Measurements from ENCODE around the gene TMEM151B.

The TMEM151B gene

GRCh38 chr6:44265007-44265721 lies 5.1 kb upstream of the TMEM151B start, which contains the start of gene NFKBIE:
TSS of gene NFKBIE (minus strand) at chr6:44265551. CDS start at chr6:44265346, 205 bp downstream.
- DNase-seq, result peak; percentile 94

GRCh38 chr6:44265722-44266233 lies 4.5 kb upstream of the TMEM151B start:
- no peak for DNase-seq

GRCh38 chr6:44266347-44266746 lies 3.9 kb upstream of the TMEM151B start:
- no peak for DNase-seq

- DNase-seq, result no peak
Measured at GRCh38 chr6:44267252-44267651, 3.0 kb upstream of the TMEM151B start.

GRCh38 chr6:44268095-44268628 lies 2.1 kb upstream of the TMEM151B start:
- DNase-seq, result peak; percentile 35

GRCh38 chr6:44269178-44269920 lies 901 bp upstream of the TMEM151B start:
- DNase-seq, result no peak

GRCh38 chr6:44270526-44271405 lies 516 bp downstream of the TMEM151B start:
- no peak for DNase-seq

GRCh38 chr6:44271406-44271723 lies 1.1 kb downstream of the TMEM151B start:
- DNase-seq, result no peak

GRCh38 chr6:44271914-44272313 lies 1.7 kb downstream of the TMEM151B start:
- DNase-seq, result no peak

GRCh38 chr6:44272529-44272928 lies 2.3 kb downstream of the TMEM151B start:
- DNase-seq, result no peak

GRCh38 chr6:44272999-44273566 lies 2.8 kb downstream of the TMEM151B start:
- no peak for DNase-seq

GRCh38 chr6:44273617-44274016 lies 3.4 kb downstream of the TMEM151B start:
- no peak for DNase-seq

GRCh38 chr6:44275271-44275748 lies 5.1 kb downstream of the TMEM151B start:
- DNase-seq, result no peak

GRCh38 chr6:44275749-44276648 lies 5.7 kb downstream of the TMEM151B start:
- DNase-seq, result no peak

- no peak for DNase-seq
Measured at GRCh38 chr6:44276667-44277640, 6.7 kb downstream of the TMEM151B start.

- DNase-seq, result no peak
Measured at GRCh38 chr6:44277763-44278162, 7.5 kb downstream of the TMEM151B start.

- no peak for DNase-seq
Measured at GRCh38 chr6:44278315-44278714, 8.1 kb downstream of the TMEM151B start.

GRCh38 chr6:44278774-44279697 lies 8.8 kb downstream of the TMEM151B start:
- DNase-seq, result no peak

- no peak for DNase-seq
Measured at GRCh38 chr6:44284121-44284520, 13.9 kb downstream of the TMEM151B start.

Measured in effector CD8-positive, alpha-beta T cell (primary cell).